Adipocyte (in vitro differentiated cells): Measurements from ENCODE around the gene SCN4B.

ENCODE experiments used
- DNase-seq: peaks from one replicate; pipeline ENCODE4 v3.0.0-alpha.2; 2015; ENCODE audit warnings: low read depth
- H3K27me3 ChIP-seq: replicated peaks from 2 replicates; pipeline ENCODE4 v1.7.0; 2013; ENCODE audit warnings: mild to moderate bottlenecking, low read length, moderate library complexity; ENCODE audit not compliant: control insufficient read depth, insufficient read depth
- H3K36me3 ChIP-seq: 2 replicates; pipeline ENCODE4 v1.7.0; 2013; ENCODE audit warnings: low read length, mild to moderate bottlenecking, moderate library complexity; ENCODE audit not compliant: control insufficient read depth, insufficient read depth, severe bottlenecking
- H3K4me1 ChIP-seq: 2 replicates; pipeline ENCODE4 v1.7.0; 2013; ENCODE audit warnings: mild to moderate bottlenecking, low read length, moderate library complexity; ENCODE audit not compliant: control insufficient read depth, insufficient read depth
- H3K4me3 ChIP-seq: 2 replicates; pipeline ENCODE4 v1.7.0; 2013; ENCODE audit warnings: mild to moderate bottlenecking, low read length, moderate library complexity
- H3K9ac ChIP-seq: 2 replicates; pipeline ENCODE4 v1.7.0; 2013; ENCODE audit warnings: mild to moderate bottlenecking, low read length, moderate library complexity
- H3K9me3 ChIP-seq: 2 replicates; pipeline ENCODE4 v1.7.0; 2013; ENCODE audit warnings: mild to moderate bottlenecking, low read length, moderate library complexity; ENCODE audit not compliant: control insufficient read depth

Gene SCN4B

GRCh38 chr11:118147502-118147901, 5.1 kb downstream of the SCN4B start:
- H3K27me3 ChIP-seq, result peaks cover 79% of the 10 kb centered on the region

GRCh38 chr11:118146554-118146953, 6.1 kb downstream of the SCN4B start:
- H3K27me3 ChIP-seq, result peaks cover 79% of the 10 kb centered on the region
- peaks cover 3% of the 10 kb centered on the region for H3K4me1 ChIP-seq
- DNase-seq, result no peak
- H3K4me3 ChIP-seq, result no peak overlapping the region
- H3K36me3 ChIP-seq, result no peaks in the 10 kb centered on the region
- no peak overlapping the region for H3K9ac ChIP-seq
- H3K9me3 ChIP-seq, result no peaks in the 10 kb centered on the region

More at GRCh38 chr11:118147502-118147901, 5.1 kb downstream of the SCN4B start:
- DNase-seq, result no peak
- no peak overlapping the region for H3K9ac ChIP-seq
- no peaks in the 10 kb centered on the region for H3K9me3 ChIP-seq
- peaks cover 3% of the 10 kb centered on the region for H3K4me1 ChIP-seq
- no peaks in the 10 kb centered on the region for H3K36me3 ChIP-seq
- H3K4me3 ChIP-seq, result no peak overlapping the region

- H3K4me3 ChIP-seq, result peak overlapping the region; percentile 72
- H3K4me1 ChIP-seq, result peaks cover 3% of the 10 kb centered on the region
- H3K27me3 ChIP-seq, result peaks cover 79% of the 10 kb centered on the region
- DNase-seq, result peak; percentile 83
- no peak overlapping the region for H3K9ac ChIP-seq
- H3K9me3 ChIP-seq, result no peaks in the 10 kb centered on the region
- no peaks in the 10 kb centered on the region for H3K36me3 ChIP-seq
These were observed 7.1 kb downstream of the SCN4B start for GRCh38 chr11:118145285-118146227.

- Histone ChIP-seq H3K27me3 (peaks cover 78% of the 10 kb centered on the region), H3K36me3 (no peaks in the 10 kb centered on the region), H3K4me3 (no peak overlapping the region), H3K9ac (no peak overlapping the region), H3K9me3 (no peaks in the 10 kb centered on the region), H3K4me1 (peaks cover 3% of the 10 kb centered on the region)
- DNase-seq, result no peak
These were observed 8.0 kb downstream of the SCN4B start for GRCh38 chr11:118144301-118145268.

GRCh38 chr11:118143661-118144185, 8.9 kb downstream of the SCN4B start:
- Histone ChIP-seq H3K9me3 (no peaks in the 10 kb centered on the region), H3K4me3 (no peak overlapping the region), H3K27me3 (peaks cover 83% of the 10 kb centered on the region), H3K36me3 (no peaks in the 10 kb centered on the region), H3K9ac (no peak overlapping the region), H3K4me1 (peaks cover 3% of the 10 kb centered on the region)
- DNase-seq, result no peak

GRCh38 chr11:118142809-118143208, 9.8 kb downstream of the SCN4B start:
- Histone ChIP-seq H3K4me1 (peaks cover 3% of the 10 kb centered on the region), H3K9me3 (no peaks in the 10 kb centered on the region), H3K27me3 (peaks cover 82% of the 10 kb centered on the region), H3K4me3 (no peak overlapping the region), H3K36me3 (no peaks in the 10 kb centered on the region), H3K9ac (no peak overlapping the region)
- DNase-seq, result no peak

- Histone ChIP-seq H3K9me3 (no peaks in the 10 kb centered on the region), H3K4me1 (peaks cover 3% of the 10 kb centered on the region), H3K27me3 (peaks cover 79% of the 10 kb centered on the region), H3K36me3 (no peaks in the 10 kb centered on the region), H3K4me3 (no peak overlapping the region), H3K9ac (no peak overlapping the region)
- no peak for DNase-seq
These were observed 10.5 kb downstream of the SCN4B start for GRCh38 chr11:118142081-118142480.

GRCh38 chr11:118139578-118139977, 13.0 kb downstream of the SCN4B start:
- Histone ChIP-seq H3K36me3 (no peaks in the 10 kb centered on the region), H3K27me3 (peaks cover 86% of the 10 kb centered on the region), H3K4me1 (no peaks in the 10 kb centered on the region), H3K9ac (no peak overlapping the region), H3K9me3 (no peaks in the 10 kb centered on the region), H3K4me3 (no peak overlapping the region)
- DNase-seq, result no peak

GRCh38 chr11:118138839-118139420, 13.7 kb downstream of the SCN4B start:
- no peaks in the 10 kb centered on the region for H3K9me3 ChIP-seq
- no peak overlapping the region for H3K9ac ChIP-seq
- H3K4me1 ChIP-seq, result no peaks in the 10 kb centered on the region
- no peaks in the 10 kb centered on the region for H3K36me3 ChIP-seq
- H3K4me3 ChIP-seq, result no peak overlapping the region
- no peak for DNase-seq
- peaks cover 84% of the 10 kb centered on the region for H3K27me3 ChIP-seq

GRCh38 chr11:118136801-118137200, 15.8 kb downstream of the SCN4B start:
- no peaks in the 10 kb centered on the region for H3K36me3 ChIP-seq
- H3K9ac ChIP-seq, result no peak overlapping the region
- H3K4me1 ChIP-seq, result no peaks in the 10 kb centered on the region
- DNase-seq, result no peak
- H3K4me3 ChIP-seq, result no peak overlapping the region
- H3K9me3 ChIP-seq, result no peaks in the 10 kb centered on the region
- H3K27me3 ChIP-seq, result peaks cover 72% of the 10 kb centered on the region
